Measurements from ENCODE around the gene PGR. TPM values are rescaled to one million over a fixed set of nuclear protein-coding genes. Genes with fewer than 3 reads are reported as not detected.

PGR gene
- total RNA-seq, 4 donors from 2014 or later: 0.18 to 0.80 (median 0.53) TPM

GRCh38 chr11:101043940-101044339 is 85.7 kb downstream of the PGR start:
- Histone ChIP-seq H3K27ac (no peak overlapping the region), H3K27me3 (no peaks in the 10 kb centered on the region), H3K36me3 (no peaks in the 10 kb centered on the region), H3K4me1 (no peaks in the 10 kb centered on the region), H3K4me3 (no peak overlapping the region), H3K9me3 (no peaks in the 10 kb centered on the region)
- no peak for DNase-seq (ENCODE audit: low spot score in 2 of 2)
- 100% methylated on average over 1 of the region's 1 CpG for WGBS
- TF ChIP-seq EP300 (IDR thresholded peaks at IDR 0.05) (no peak), POLR2AphosphoS5 (IDR thresholded peaks at IDR 0.05) (no peak), POLR2A (IDR thresholded peaks at IDR 0.05) (no peak), CTCF (IDR thresholded peaks at IDR 0.05) (no peak)

GRCh38 chr11:101035872-101036271 is 93.7 kb downstream of the PGR start:
- Histone ChIP-seq H3K27ac (no peak overlapping the region), H3K27me3 (no peaks in the 10 kb centered on the region), H3K36me3 (no peaks in the 10 kb centered on the region), H3K4me3 (no peak overlapping the region), H3K4me1 (peaks cover 5% of the 10 kb centered on the region), H3K9me3 (no peaks in the 10 kb centered on the region)
- 70% methylated on average over 1 of the region's 1 CpG for WGBS
- TF ChIP-seq CTCF (IDR thresholded peaks at IDR 0.05) (no peak), POLR2AphosphoS5 (IDR thresholded peaks at IDR 0.05) (no peak), EP300 (IDR thresholded peaks at IDR 0.05) (no peak), POLR2A (IDR thresholded peaks at IDR 0.05) (no peak)
- no peak for DNase-seq (ENCODE audit: low spot score in 2 of 2)

GRCh38 chr11:101034076-101034475 is 95.5 kb downstream of the PGR start:
- Histone ChIP-seq H3K36me3 (no peaks in the 10 kb centered on the region), H3K9me3 (no peaks in the 10 kb centered on the region), H3K27me3 (no peaks in the 10 kb centered on the region), H3K27ac (no peak overlapping the region), H3K4me1 (peaks cover 5% of the 10 kb centered on the region), H3K4me3 (no peak overlapping the region)
- 20% methylated on average over 4 of the region's 4 CpGs for WGBS
- no peak for DNase-seq (ENCODE audit: low spot score in 2 of 2)
- no peak for TF ChIP-seq POLR2A (IDR thresholded peaks at IDR 0.05)
- TF ChIP-seq EP300 (IDR thresholded peaks at IDR 0.05): no peak
- TF ChIP-seq CTCF (IDR thresholded peaks at IDR 0.05): no peak
- TF ChIP-seq POLR2AphosphoS5 (IDR thresholded peaks at IDR 0.05): no peak

GRCh38 chr11:101032991-101033390 is 96.6 kb downstream of the PGR start:
- TF ChIP-seq POLR2AphosphoS5 (IDR thresholded peaks at IDR 0.05): no peak
- TF ChIP-seq POLR2A (IDR thresholded peaks at IDR 0.05): no peak
- TF ChIP-seq EP300 (IDR thresholded peaks at IDR 0.05): no peak
- TF ChIP-seq CTCF (IDR thresholded peaks at IDR 0.05): no peak

GRCh38 chr11:101031713-101032112 is 97.9 kb downstream of the PGR start:
- TF ChIP-seq EP300 (IDR thresholded peaks at IDR 0.05): no peak
- TF ChIP-seq POLR2AphosphoS5 (IDR thresholded peaks at IDR 0.05): no peak
- no peak for TF ChIP-seq POLR2A (IDR thresholded peaks at IDR 0.05)
- no peak for TF ChIP-seq CTCF (IDR thresholded peaks at IDR 0.05)
- H3K27ac ChIP-seq: no peak overlapping the region
- no peaks in the 10 kb centered on the region for H3K36me3 ChIP-seq
- no peak overlapping the region for H3K4me3 ChIP-seq
- no peaks in the 10 kb centered on the region for H3K27me3 ChIP-seq
- no peaks in the 10 kb centered on the region for H3K9me3 ChIP-seq
- H3K4me1 ChIP-seq: peaks cover 5% of the 10 kb centered on the region
- whole genome bisulfite sequencing: 81% methylated on average over 3 of the region's 3 CpGs
- DNase-seq (ENCODE audit: low spot score in 2 of 2): no peak

More at GRCh38 chr11:101032991-101033390, 96.6 kb downstream of the PGR start:
- Histone ChIP-seq H3K36me3 (no peaks in the 10 kb centered on the region), H3K4me3 (no peak overlapping the region), H3K27ac (no peak overlapping the region), H3K27me3 (no peaks in the 10 kb centered on the region), H3K4me1 (peaks cover 5% of the 10 kb centered on the region), H3K9me3 (no peaks in the 10 kb centered on the region)
- DNase-seq (ENCODE audit: low spot score in 2 of 2): no peak

Measured in suprapubic skin (tissue), 4 donors.